MM.1S (cell line): ENCODE measurements around the gene MEGF6.

Experiments used
- DNase-seq: peaks from one replicate; pipeline ENCODE4 v3.0.0-alpha.2; 2015
- H2AFZ ChIP-seq: fragments of 300-600 bp; sonication (generic); 2 replicates; pipeline ENCODE4 v1.6.0; 2016; ENCODE audit warnings: antibody characterized with exemption, low read length
- H3F3A ChIP-seq: fragments of 300-600 bp; sonication (generic); 2 replicates; pipeline ENCODE4 v1.6.1; 2016; ENCODE audit warnings: mild to moderate bottlenecking, antibody characterized with exemption, low read length, moderate library complexity, mixed read lengths; ENCODE audit not compliant: insufficient read depth
- H3K27ac ChIP-seq: fragments of 300-600 bp; sonication (generic); 2 replicates; pipeline ENCODE4 v1.5.1; 2016; ENCODE audit warnings: mild to moderate bottlenecking, low read length
- H3K27me3 ChIP-seq: fragments of 300-600 bp; sonication (generic); replicated peaks from 2 replicates; pipeline ENCODE4 v1.6.0; 2016; ENCODE audit warnings: low read length; ENCODE audit not compliant: insufficient read depth
- H3K36me3 ChIP-seq: fragments of 300-600 bp; sonication (generic); replicated peaks from 2 replicates; pipeline ENCODE4 v1.6.1; 2016; ENCODE audit warnings: mild to moderate bottlenecking, low read length, mixed read lengths; ENCODE audit not compliant: insufficient read depth
- H3K4me1 ChIP-seq: fragments of 300-600 bp; sonication (generic); 2 replicates; pipeline ENCODE4 v1.6.1; 2016; ENCODE audit warnings: low read length, mixed read lengths
- H3K4me2 ChIP-seq: fragments of 300-600 bp; sonication (generic); 2 replicates; pipeline ENCODE4 v1.6.0; 2016; ENCODE audit warnings: low read depth, low read length
- H3K4me3 ChIP-seq: fragments of 300-600 bp; sonication (generic); 2 replicates; pipeline ENCODE4 v1.5.1; 2016; ENCODE audit warnings: low read length, mixed read lengths
- H3K79me2 ChIP-seq: fragments of 300-600 bp; sonication (generic); 2 replicates; pipeline ENCODE4 v1.6.1; 2016; ENCODE audit warnings: mixed run types, low read length, mixed read lengths
- H3K9ac ChIP-seq: fragments of 300-600 bp; sonication (generic); 2 replicates; pipeline ENCODE4 v1.6.1; 2016; ENCODE audit warnings: low read length, mixed read lengths
- H3K9me2 ChIP-seq: fragments of 300-600 bp; sonication (generic); replicated peaks from 2 replicates; pipeline ENCODE4 v1.6.1; 2016; ENCODE audit warnings: mild to moderate bottlenecking, low read length, mixed read lengths; ENCODE audit not compliant: insufficient read depth
- H3K9me3 ChIP-seq: fragments of 300-600 bp; sonication (generic); replicated peaks from 2 replicates; pipeline ENCODE4 v1.6.1; 2016; ENCODE audit warnings: mild to moderate bottlenecking, low read length, mixed read lengths; ENCODE audit not compliant: insufficient read depth
- H4K20me1 ChIP-seq: fragments of 300-600 bp; sonication (generic); 2 replicates; pipeline ENCODE4 v1.6.1; 2016; ENCODE audit warnings: mild to moderate bottlenecking, low read length, moderate library complexity, mixed read lengths; ENCODE audit not compliant: insufficient read depth
- CTCF ChIP-seq: fragments of 300-600 bp; sonication (generic); IDR thresholded peaks from 2 replicates; pipeline ENCODE4 v1.5.1; 2016; ENCODE audit warnings: antibody characterized with exemption, low read length, mixed read lengths
- EZH2 ChIP-seq: fragments of 300-600 bp; sonication (generic); optimal IDR thresholded peaks from 2 replicates; pipeline ENCODE3; 2017; ENCODE audit warnings: low read depth, mild to moderate bottlenecking, antibody characterized with exemption, low read length, mixed read lengths
- EZH2phosphoT487 ChIP-seq: fragments of 300-600 bp; sonication (generic); IDR thresholded peaks from 2 replicates; pipeline ENCODE4 v1.6.1; 2018; ENCODE audit warnings: antibody characterized with exemption, low read length

The MEGF6 gene

GRCh38 chr1:3611170-3612019, at the start of gene MEGF6:
MEGF6 (minus strand) TSS chr1:3611508; CDS start chr1:3611268, 240 bp downstream.
- Histone ChIP-seq H2AFZ (no peak within 1 kb of the TSS), H3K4me2 (peak within 1 kb of the TSS; percentile 21; the same call in 1 of the 2 replicates), H3K9me2 (no peaks in the 10 kb centered on the region), H3K9me3 (no peaks in the 10 kb centered on the region), H3K36me3 (no peaks in the 10 kb centered on the region), H3K27me3 (peaks cover 96% of the 10 kb centered on the region), H3F3A (no peaks in the 10 kb centered on the region), H3K4me1 (no peaks in the 10 kb centered on the region), H3K4me3 (no peak within 1 kb of the TSS), H4K20me1 (no peaks in the 10 kb centered on the region), H3K27ac (no peak within 1 kb of the TSS), H3K79me2 (no peaks in the 10 kb centered on the region), H3K9ac (no peak within 1 kb of the TSS)
- TF ChIP-seq CTCF (no peak), EZH2 (no peak), EZH2phosphoT487 (no peak)
- no peak for DNase-seq

GRCh38 chr1:3660704-3661103, 49.4 kb upstream of the MEGF6 start:
- no peaks in the 10 kb centered on the region for H3K9me2 ChIP-seq
- no peaks in the 10 kb centered on the region for H3F3A ChIP-seq
- no peaks in the 10 kb centered on the region for H3K9me3 ChIP-seq
- H3K4me1 ChIP-seq = no peaks in the 10 kb centered on the region
- TF ChIP-seq CTCF = no peak
- no peak for TF ChIP-seq EZH2
- no peak for TF ChIP-seq EZH2phosphoT487
- no peak overlapping the region for H3K4me2 ChIP-seq
- H3K36me3 ChIP-seq = no peaks in the 10 kb centered on the region
- no peak overlapping the region for H3K4me3 ChIP-seq
- no peaks in the 10 kb centered on the region for H3K27me3 ChIP-seq
- peaks cover 77% of the 10 kb centered on the region for H3K79me2 ChIP-seq
- DNase-seq = no peak
- 0 out of 2 replicates have a peak, but pooled peaks cover 6% of the 10 kb centered on the region for H4K20me1 ChIP-seq
- H3K27ac ChIP-seq = no peak overlapping the region
- H3K9ac ChIP-seq = no peak overlapping the region
- H2AFZ ChIP-seq = no peak overlapping the region

- no peaks in the 10 kb centered on the region for H3K27me3 ChIP-seq
- no peaks in the 10 kb centered on the region for H3K36me3 ChIP-seq
- no peaks in the 10 kb centered on the region for H3K4me1 ChIP-seq
- H3K79me2 ChIP-seq = peaks cover 71% of the 10 kb centered on the region
- TF ChIP-seq CTCF (no peak), EZH2 (no peak), EZH2phosphoT487 (no peak)
- no peaks in the 10 kb centered on the region for H3K9me3 ChIP-seq
- H3K9ac ChIP-seq = no peak overlapping the region
- H2AFZ ChIP-seq = no peak overlapping the region
- no peak for DNase-seq
- H3K27ac ChIP-seq = no peak overlapping the region
- H3F3A ChIP-seq = no peaks in the 10 kb centered on the region
- H3K4me3 ChIP-seq = no peak overlapping the region
- H3K9me2 ChIP-seq = no peaks in the 10 kb centered on the region
- H3K4me2 ChIP-seq = no peak overlapping the region
- no peaks in the 10 kb centered on the region; the same call in 1 of the 2 replicates for H4K20me1 ChIP-seq
These were observed 47.8 kb upstream of the MEGF6 start for GRCh38 chr1:3659093-3659492.
